Measurements from ENCODE around the gene TTC4. TPM values are rescaled to one million over a fixed set of nuclear protein-coding genes. Genes with fewer than 3 reads are reported as not detected.

The TTC4 gene
- total and polyA plus RNA-seq, 2 experiments from 2014 or later = 25.1 to 33.6 TPM

DNA sequence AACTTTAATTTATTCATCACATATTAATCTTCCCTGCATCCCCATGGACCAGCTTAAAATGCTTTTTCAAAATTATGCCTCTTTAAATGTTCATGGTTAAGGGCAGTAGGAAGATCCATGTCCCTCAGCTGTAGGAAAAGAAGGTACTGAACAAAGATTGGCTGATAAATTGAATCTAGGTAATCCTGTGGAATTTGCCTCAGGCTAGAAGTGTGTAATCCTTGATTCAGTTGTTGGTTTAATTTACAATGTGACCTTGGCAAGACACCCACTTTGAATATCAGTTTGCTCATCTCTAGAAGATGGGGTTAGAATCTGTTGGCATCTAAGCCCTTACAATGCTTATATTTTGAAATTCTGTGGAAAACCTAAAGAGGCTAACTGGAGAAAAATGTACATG is 6.1 kb downstream of the TTC4 start:
- H3K4me1 Mint-ChIP-seq = no peaks in the 10 kb centered on the region
- DNase-seq (ENCODE audit: low spot score) (no peak), ATAC-seq (no peak)
- TF ChIP-seq, protein P1, sequence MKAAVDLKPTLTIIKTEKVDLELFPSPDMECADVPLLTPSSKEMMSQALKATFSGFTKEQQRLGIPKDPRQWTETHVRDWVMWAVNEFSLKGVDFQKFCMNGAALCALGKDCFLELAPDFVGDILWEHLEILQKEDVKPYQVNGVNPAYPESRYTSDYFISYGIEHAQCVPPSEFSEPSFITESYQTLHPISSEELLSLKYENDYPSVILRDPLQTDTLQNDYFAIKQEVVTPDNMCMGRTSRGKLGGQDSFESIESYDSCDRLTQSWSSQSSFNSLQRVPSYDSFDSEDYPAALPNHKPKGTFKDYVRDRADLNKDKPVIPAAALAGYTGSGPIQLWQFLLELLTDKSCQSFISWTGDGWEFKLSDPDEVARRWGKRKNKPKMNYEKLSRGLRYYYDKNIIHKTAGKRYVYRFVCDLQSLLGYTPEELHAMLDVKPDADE (IDR thresholded peaks at IDR 0.05) = no peak
- TF ChIP-seq STAT1 (IDR thresholded peaks at IDR 0.05; ENCODE audit: unreplicated experiment) (no peak), JUNB (IDR thresholded peaks at IDR 0.05; ENCODE audit: unreplicated experiment) (no peak), CREB1 (CRISPR knock-in tag; IDR thresholded peaks at IDR 0.05; ENCODE audit: low read depth) (no peak), EZH2 (IDR thresholded peaks at IDR 0.05; ENCODE audit: low read depth, unreplicated experiment) (no peak), EZH2phosphoT487 (IDR thresholded peaks at IDR 0.05; ENCODE audit: unreplicated experiment) (no peak), ZNF114 (CRISPR knock-in tag; IDR thresholded peaks at IDR 0.05) (no peak), ZNF331 (CRISPR knock-in tag; IDR thresholded peaks at IDR 0.05; ENCODE audit: low read depth) (no peak), NANOG (IDR thresholded peaks at IDR 0.05; ENCODE audit: borderline replicate concordance) (no peak), POLR2AphosphoS5 (IDR thresholded peaks at IDR 0.05; ENCODE audit: low read depth) (no peak)
- TF ChIP-seq, protein P2, sequence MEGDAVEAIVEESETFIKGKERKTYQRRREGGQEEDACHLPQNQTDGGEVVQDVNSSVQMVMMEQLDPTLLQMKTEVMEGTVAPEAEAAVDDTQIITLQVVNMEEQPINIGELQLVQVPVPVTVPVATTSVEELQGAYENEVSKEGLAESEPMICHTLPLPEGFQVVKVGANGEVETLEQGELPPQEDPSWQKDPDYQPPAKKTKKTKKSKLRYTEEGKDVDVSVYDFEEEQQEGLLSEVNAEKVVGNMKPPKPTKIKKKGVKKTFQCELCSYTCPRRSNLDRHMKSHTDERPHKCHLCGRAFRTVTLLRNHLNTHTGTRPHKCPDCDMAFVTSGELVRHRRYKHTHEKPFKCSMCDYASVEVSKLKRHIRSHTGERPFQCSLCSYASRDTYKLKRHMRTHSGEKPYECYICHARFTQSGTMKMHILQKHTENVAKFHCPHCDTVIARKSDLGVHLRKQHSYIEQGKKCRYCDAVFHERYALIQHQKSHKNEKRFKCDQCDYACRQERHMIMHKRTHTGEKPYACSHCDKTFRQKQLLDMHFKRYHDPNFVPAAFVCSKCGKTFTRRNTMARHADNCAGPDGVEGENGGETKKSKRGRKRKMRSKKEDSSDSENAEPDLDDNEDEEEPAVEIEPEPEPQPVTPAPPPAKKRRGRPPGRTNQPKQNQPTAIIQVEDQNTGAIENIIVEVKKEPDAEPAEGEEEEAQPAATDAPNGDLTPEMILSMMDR (conservative IDR thresholded peaks at IDR 0.05; ENCODE audit: low read depth in 2 of 2) = no peak
- TF ChIP-seq, protein P3, sequence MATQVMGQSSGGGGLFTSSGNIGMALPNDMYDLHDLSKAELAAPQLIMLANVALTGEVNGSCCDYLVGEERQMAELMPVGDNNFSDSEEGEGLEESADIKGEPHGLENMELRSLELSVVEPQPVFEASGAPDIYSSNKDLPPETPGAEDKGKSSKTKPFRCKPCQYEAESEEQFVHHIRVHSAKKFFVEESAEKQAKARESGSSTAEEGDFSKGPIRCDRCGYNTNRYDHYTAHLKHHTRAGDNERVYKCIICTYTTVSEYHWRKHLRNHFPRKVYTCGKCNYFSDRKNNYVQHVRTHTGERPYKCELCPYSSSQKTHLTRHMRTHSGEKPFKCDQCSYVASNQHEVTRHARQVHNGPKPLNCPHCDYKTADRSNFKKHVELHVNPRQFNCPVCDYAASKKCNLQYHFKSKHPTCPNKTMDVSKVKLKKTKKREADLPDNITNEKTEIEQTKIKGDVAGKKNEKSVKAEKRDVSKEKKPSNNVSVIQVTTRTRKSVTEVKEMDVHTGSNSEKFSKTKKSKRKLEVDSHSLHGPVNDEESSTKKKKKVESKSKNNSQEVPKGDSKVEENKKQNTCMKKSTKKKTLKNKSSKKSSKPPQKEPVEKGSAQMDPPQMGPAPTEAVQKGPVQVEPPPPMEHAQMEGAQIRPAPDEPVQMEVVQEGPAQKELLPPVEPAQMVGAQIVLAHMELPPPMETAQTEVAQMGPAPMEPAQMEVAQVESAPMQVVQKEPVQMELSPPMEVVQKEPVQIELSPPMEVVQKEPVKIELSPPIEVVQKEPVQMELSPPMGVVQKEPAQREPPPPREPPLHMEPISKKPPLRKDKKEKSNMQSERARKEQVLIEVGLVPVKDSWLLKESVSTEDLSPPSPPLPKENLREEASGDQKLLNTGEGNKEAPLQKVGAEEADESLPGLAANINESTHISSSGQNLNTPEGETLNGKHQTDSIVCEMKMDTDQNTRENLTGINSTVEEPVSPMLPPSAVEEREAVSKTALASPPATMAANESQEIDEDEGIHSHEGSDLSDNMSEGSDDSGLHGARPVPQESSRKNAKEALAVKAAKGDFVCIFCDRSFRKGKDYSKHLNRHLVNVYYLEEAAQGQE (IDR thresholded peaks at IDR 0.05; ENCODE audit: unreplicated experiment) = no peak
- TF ChIP-seq, protein P4, sequence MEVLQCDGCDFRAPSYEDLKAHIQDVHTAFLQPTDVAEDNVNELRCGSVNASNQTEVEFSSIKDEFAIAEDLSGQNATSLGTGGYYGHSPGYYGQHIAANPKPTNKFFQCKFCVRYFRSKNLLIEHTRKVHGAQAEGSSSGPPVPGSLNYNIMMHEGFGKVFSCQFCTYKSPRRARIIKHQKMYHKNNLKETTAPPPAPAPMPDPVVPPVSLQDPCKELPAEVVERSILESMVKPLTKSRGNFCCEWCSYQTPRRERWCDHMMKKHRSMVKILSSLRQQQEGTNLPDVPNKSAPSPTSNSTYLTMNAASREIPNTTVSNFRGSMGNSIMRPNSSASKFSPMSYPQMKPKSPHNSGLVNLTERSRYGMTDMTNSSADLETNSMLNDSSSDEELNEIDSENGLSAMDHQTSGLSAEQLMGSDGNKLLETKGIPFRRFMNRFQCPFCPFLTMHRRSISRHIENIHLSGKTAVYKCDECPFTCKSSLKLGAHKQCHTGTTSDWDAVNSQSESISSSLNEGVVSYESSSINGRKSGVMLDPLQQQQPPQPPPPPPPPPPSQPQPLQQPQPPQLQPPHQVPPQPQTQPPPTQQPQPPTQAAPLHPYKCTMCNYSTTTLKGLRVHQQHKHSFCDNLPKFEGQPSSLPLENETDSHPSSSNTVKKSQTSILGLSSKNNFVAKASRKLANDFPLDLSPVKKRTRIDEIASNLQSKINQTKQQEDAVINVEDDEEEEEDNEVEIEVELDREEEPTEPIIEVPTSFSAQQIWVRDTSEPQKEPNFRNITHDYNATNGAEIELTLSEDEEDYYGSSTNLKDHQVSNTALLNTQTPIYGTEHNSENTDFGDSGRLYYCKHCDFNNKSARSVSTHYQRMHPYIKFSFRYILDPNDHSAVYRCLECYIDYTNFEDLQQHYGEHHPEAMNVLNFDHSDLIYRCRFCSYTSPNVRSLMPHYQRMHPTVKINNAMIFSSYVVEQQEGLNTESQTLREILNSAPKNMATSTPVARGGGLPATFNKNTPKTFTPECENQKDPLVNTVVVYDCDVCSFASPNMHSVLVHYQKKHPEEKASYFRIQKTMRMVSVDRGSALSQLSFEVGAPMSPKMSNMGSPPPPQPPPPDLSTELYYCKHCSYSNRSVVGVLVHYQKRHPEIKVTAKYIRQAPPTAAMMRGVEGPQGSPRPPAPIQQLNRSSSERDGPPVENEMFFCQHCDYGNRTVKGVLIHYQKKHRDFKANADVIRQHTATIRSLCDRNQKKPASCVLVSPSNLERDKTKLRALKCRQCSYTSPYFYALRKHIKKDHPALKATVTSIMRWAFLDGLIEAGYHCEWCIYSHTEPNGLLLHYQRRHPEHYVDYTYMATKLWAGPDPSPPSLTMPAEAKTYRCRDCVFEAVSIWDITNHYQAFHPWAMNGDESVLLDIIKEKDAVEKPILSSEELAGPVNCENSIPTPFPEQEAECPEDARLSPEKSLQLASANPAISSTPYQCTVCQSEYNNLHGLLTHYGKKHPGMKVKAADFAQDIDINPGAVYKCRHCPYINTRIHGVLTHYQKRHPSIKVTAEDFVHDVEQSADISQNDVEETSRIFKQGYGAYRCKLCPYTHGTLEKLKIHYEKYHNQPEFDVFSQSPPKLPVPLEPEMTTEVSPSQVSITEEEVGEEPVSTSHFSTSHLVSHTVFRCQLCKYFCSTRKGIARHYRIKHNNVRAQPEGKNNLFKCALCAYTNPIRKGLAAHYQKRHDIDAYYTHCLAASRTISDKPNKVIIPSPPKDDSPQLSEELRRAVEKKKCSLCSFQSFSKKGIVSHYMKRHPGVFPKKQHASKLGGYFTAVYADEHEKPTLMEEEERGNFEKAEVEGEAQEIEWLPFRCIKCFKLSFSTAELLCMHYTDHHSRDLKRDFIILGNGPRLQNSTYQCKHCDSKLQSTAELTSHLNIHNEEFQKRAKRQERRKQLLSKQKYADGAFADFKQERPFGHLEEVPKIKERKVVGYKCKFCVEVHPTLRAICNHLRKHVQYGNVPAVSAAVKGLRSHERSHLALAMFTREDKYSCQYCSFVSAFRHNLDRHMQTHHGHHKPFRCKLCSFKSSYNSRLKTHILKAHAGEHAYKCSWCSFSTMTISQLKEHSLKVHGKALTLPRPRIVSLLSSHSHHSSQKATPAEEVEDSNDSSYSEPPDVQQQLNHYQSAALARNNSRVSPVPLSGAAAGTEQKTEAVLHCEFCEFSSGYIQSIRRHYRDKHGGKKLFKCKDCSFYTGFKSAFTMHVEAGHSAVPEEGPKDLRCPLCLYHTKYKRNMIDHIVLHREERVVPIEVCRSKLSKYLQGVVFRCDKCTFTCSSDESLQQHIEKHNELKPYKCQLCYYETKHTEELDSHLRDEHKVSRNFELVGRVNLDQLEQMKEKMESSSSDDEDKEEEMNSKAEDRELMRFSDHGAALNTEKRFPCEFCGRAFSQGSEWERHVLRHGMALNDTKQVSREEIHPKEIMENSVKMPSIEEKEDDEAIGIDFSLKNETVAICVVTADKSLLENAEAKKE (CRISPR knock-in tag; IDR thresholded peaks at IDR 0.05) = no peak
- Histone ChIP-seq H3K27ac (ENCODE audit: low read depth) (no peak overlapping the region), H3K4me3 (no peak overlapping the region), H3F3A (replicated peaks; ENCODE audit: low read depth) (no peaks in the 10 kb centered on the region), H3K36me3 (ENCODE audit: insufficient read depth) (peaks cover 44% of the 10 kb centered on the region), H3K4me1 (ENCODE audit: insufficient read depth) (peaks cover under 1% of the 10 kb centered on the region; the same call in 1 of the 2 replicates), H3K9me2 (ENCODE audit: insufficient read depth) (no peaks in the 10 kb centered on the region), H3K27me3 (ENCODE audit: insufficient read depth) (no peaks in the 10 kb centered on the region), H3K79me2 (replicated peaks; ENCODE audit: insufficient read depth) (peaks cover 12% of the 10 kb centered on the region), H4K20me1 (replicated peaks; ENCODE audit: insufficient read depth) (no peaks in the 10 kb centered on the region), H2AFZ (no peak overlapping the region), H3K4me2 (no peak overlapping the region)
- H3K4me3 Mint-ChIP-seq = no peak overlapping the region
- peaks cover 4% of the 10 kb centered on the region for H3K27me3 Mint-ChIP-seq (ENCODE audit: insufficient read depth, low read depth, poor library complexity)
- H3K27ac Mint-ChIP-seq = no peak overlapping the region
- peaks cover 70% of the 10 kb centered on the region for H3K36me3 Mint-ChIP-seq (ENCODE audit: low read depth)
- H3K9me3 Mint-ChIP-seq = peaks cover 5% of the 10 kb centered on the region; the same call in 2 of the 3 replicates

Data from GM23338 (cell line).